Neural cell (in vitro differentiated cells): ENCODE data around the gene SLC32A1. TPM values are rescaled to one million over a fixed set of nuclear protein-coding genes. Genes with fewer than 3 reads are reported as not detected.

Source experiments
- H2AFZ ChIP-seq: fragments of 200-600, 300-800 bp; sonication (generic), shearing (Covaris generic); 2 replicates; pipeline ENCODE4 v1.6.0; 2014; ENCODE audit warnings: low read depth, mild to moderate bottlenecking, antibody characterized with exemption, low read length, moderate library complexity
- H3F3A ChIP-seq: fragments of 200-600 bp; shearing (Covaris generic); 2 replicates; pipeline ENCODE4 v1.6.1; 2016; ENCODE audit warnings: mild to moderate bottlenecking, moderate library complexity, mixed read lengths, antibody characterized with exemption, low read length; ENCODE audit not compliant: insufficient read depth, poor library complexity, severe bottlenecking
- H3K27ac ChIP-seq: fragments of 200-600, 300-800 bp; sonication (generic), shearing (Covaris generic); 2 replicates; pipeline ENCODE4 v1.5.1; 2014; ENCODE audit warnings: mild to moderate bottlenecking, low read length, moderate library complexity
- H3K27me3 ChIP-seq: fragments of 300-800, 200-600 bp; sonication (generic), shearing (Covaris generic); 2 replicates; pipeline ENCODE4 v1.6.0; 2014; ENCODE audit warnings: mild to moderate bottlenecking, low read depth, low read length, moderate library complexity; ENCODE audit not compliant: insufficient read depth
- H3K36me3 ChIP-seq: fragments of 300-800, 200-600 bp; sonication (generic), shearing (Covaris generic); 2 replicates; pipeline ENCODE4 v1.5.1; 2014; ENCODE audit warnings: mild to moderate bottlenecking, antibody characterized with exemption, low read length, moderate library complexity; ENCODE audit not compliant: insufficient read depth
- H3K4me2 ChIP-seq: fragments of 300-800, 200-600 bp; sonication (generic), shearing (Covaris generic); 2 replicates; pipeline ENCODE4 v1.6.0; 2014; ENCODE audit warnings: mild to moderate bottlenecking, low read length
- H3K4me3 ChIP-seq: fragments of 300-800, 200-600 bp; sonication (generic), shearing (Covaris generic); 2 replicates; pipeline ENCODE4 v1.5.1; 2014; ENCODE audit warnings: mild to moderate bottlenecking, low read length, moderate library complexity
- H3K79me2 ChIP-seq: fragments of 200-600 bp; shearing (Covaris generic); replicated peaks from 2 replicates; pipeline ENCODE4 v1.6.0; 2014; ENCODE audit warnings: mild to moderate bottlenecking, low read length, moderate library complexity; ENCODE audit not compliant: insufficient read depth
- H3K9ac ChIP-seq: fragments of 300-800, 200-600 bp; sonication (generic), shearing (Covaris generic); 2 replicates; pipeline ENCODE4 v1.6.1; 2016; ENCODE audit warnings: mild to moderate bottlenecking, low read length, mixed read lengths
- H3K9me2 ChIP-seq: fragments of 200-600 bp; shearing (Covaris generic); 2 replicates; pipeline ENCODE4 v1.6.1; 2016; ENCODE audit warnings: mild to moderate bottlenecking, low read length, mixed read lengths; ENCODE audit not compliant: insufficient read depth
- H3K9me3 ChIP-seq: fragments of 200-600, 300-800 bp; sonication (generic), shearing (Covaris generic); 2 replicates; pipeline ENCODE4 v1.6.1; 2016; ENCODE audit warnings: mild to moderate bottlenecking, mixed run types, low read length, moderate library complexity, mixed read lengths
- H4K20me1 ChIP-seq: fragments of 200-600 bp; shearing (Covaris generic); 2 replicates; pipeline ENCODE4 v1.6.1; 2016; ENCODE audit warnings: mild to moderate bottlenecking, mixed run types; ENCODE audit not compliant: insufficient read depth
- CTCF ChIP-seq: fragments of 450-650 bp; IDR thresholded peaks from 2 replicates; pipeline ENCODE4 v1.5.1; 2014; ENCODE audit warnings: antibody characterized with exemption, mild to moderate bottlenecking, moderate library complexity; ENCODE audit not compliant: poor library complexity, severe bottlenecking
- EP300 ChIP-seq: fragments of 450-650 bp; conservative IDR thresholded peaks from 2 replicates; pipeline ENCODE4 v1.6.1; 2014; ENCODE audit warnings: antibody characterized with exemption, mild to moderate bottlenecking, moderate library complexity; ENCODE audit not compliant: poor library complexity, severe bottlenecking
- EZH2 ChIP-seq: fragments of 200-600, 300-800 bp; shearing (Covaris generic), sonication (generic); IDR thresholded peaks from 2 replicates; pipeline ENCODE4 v1.6.1; 2014; ENCODE audit warnings: antibody characterized with exemption, low read length, borderline replicate concordance, mild to moderate bottlenecking; ENCODE audit not compliant: insufficient read depth, poor library complexity, severe bottlenecking
- MXI1 ChIP-seq: fragments of 450-650 bp; conservative IDR thresholded peaks from 2 replicates; pipeline ENCODE4 v1.6.1; 2014; ENCODE audit warnings: antibody characterized with exemption, mild to moderate bottlenecking; ENCODE audit not compliant: poor library complexity, severe bottlenecking
- POLR2AphosphoS5 ChIP-seq: IDR thresholded peaks from 2 replicates; pipeline ENCODE4 v1.6.1; 2012
- RAD21 ChIP-seq: fragments of 450-650 bp; conservative IDR thresholded peaks from 2 replicates; pipeline ENCODE4 v1.6.1; 2014; ENCODE audit warnings: antibody characterized with exemption, mild to moderate bottlenecking, moderate library complexity
- REST ChIP-seq: IDR thresholded peaks from 2 replicates; pipeline ENCODE4 v1.6.1; 2012; ENCODE audit warnings: borderline replicate concordance
- SMC3 ChIP-seq: fragments of 450-650 bp; conservative IDR thresholded peaks from 2 replicates; pipeline ENCODE4 v1.6.1; 2014; ENCODE audit warnings: antibody characterized with exemption, mild to moderate bottlenecking, moderate library complexity; ENCODE audit not compliant: poor library complexity
- TAF1 ChIP-seq: IDR thresholded peaks from 2 replicates; pipeline ENCODE4 v1.6.1; 2012; ENCODE audit warnings: low read depth
- polyA plus RNA-seq: library from polyadenylated mRNA; depleted of rRNA; stranded (reverse); fragments of >200 nt; gene quantifications from 2 replicates; pipeline ENCODE4 v1.2.3, GENCODE V29; 2014

The SLC32A1 gene
- polyA plus RNA-seq, 1 donor from 2014 or later = 36.2 TPM

- TF ChIP-seq EZH2 (no peak), TAF1 (peak; percentile 83), POLR2AphosphoS5 (peak; percentile 80), RAD21 (peak; percentile 15), REST (peak; percentile 90), EP300 (no peak), CTCF (no peak), SMC3 (no peak), MXI1 (peak; percentile 36)
- Histone ChIP-seq H3K9me2 (no peaks in the 10 kb centered on the region), H3K27ac (peak overlapping the region; percentile 99), H3F3A (peaks cover 8% of the 10 kb centered on the region), H3K9me3 (no peaks in the 10 kb centered on the region), H3K27me3 (peaks cover 9% of the 10 kb centered on the region), H3K4me2 (peak overlapping the region; percentile 86), H2AFZ (peak overlapping the region; percentile 46), H3K36me3 (no peaks in the 10 kb centered on the region), H4K20me1 (no peaks in the 10 kb centered on the region), H3K4me3 (peak overlapping the region; percentile 99), H3K9ac (peak overlapping the region; percentile 100), H3K79me2 (peaks cover 95% of the 10 kb centered on the region)
Observed at GRCh38 chr20:38723017-38723847, 1.1 kb upstream of the SLC32A1 start.

DNA sequence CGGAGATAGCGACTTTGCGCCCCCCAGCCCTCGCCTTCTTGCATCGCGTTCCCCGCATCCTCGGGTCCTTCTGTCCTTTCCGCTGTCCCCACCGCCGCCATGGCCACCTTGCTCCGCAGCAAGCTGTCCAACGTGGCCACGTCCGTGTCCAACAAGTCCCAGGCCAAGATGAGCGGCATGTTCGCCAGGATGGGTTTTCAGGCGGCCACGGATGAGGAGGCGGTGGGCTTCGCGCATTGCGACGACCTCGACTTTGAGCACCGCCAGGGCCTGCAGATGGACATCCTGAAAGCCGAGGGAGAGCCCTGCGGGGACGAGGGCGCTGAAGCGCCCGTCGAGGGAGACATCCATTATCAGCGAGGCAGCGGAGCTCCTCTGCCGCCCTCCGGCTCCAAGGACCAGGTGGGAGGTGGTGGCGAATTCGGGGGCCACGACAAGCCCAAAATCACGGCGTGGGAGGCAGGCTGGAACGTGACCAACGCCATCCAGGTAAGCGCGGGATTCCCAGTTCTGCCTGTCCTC is 401 bp downstream of the SLC32A1 start:
- peaks cover 23% of the 10 kb centered on the region for H3K27me3 ChIP-seq
- no peaks in the 10 kb centered on the region for H3K9me3 ChIP-seq
- H3K9ac ChIP-seq = peak overlapping the region; percentile 100
- peaks cover 8% of the 10 kb centered on the region for H3F3A ChIP-seq
- peak overlapping the region; percentile 94 for H3K4me2 ChIP-seq
- TF ChIP-seq POLR2AphosphoS5 = no peak
- no peak for TF ChIP-seq MXI1
- no peak for TF ChIP-seq EP300
- no peak for TF ChIP-seq TAF1
- TF ChIP-seq RAD21 = no peak
- TF ChIP-seq SMC3 = no peak
- no peak for TF ChIP-seq EZH2
- TF ChIP-seq CTCF = no peak
- no peak for TF ChIP-seq REST
- H3K9me2 ChIP-seq = no peaks in the 10 kb centered on the region
- peak overlapping the region; percentile 99 for H3K27ac ChIP-seq
- peak overlapping the region; percentile 22 for H2AFZ ChIP-seq
- no peaks in the 10 kb centered on the region for H3K36me3 ChIP-seq
- H3K4me3 ChIP-seq = peak overlapping the region; percentile 99
- H3K79me2 ChIP-seq = peaks cover 94% of the 10 kb centered on the region
- H4K20me1 ChIP-seq = no peaks in the 10 kb centered on the region
